GM10847 (cell line): ENCODE data around the gene KEL.

Source experiments
- POLR2A ChIP-seq: IDR thresholded peaks from 2 replicates; pipeline ENCODE4 v1.6.1; 2011; ENCODE audit not compliant: insufficient read length; ENCODE audit errors: extremely low read depth

KEL gene

GRCh38 chr7:142974626-142975025, 12.5 kb upstream of the KEL start:
- no peak for TF ChIP-seq POLR2A

GRCh38 chr7:142969183-142969582, 7.0 kb upstream of the KEL start:
- TF ChIP-seq POLR2A = no peak

- TF ChIP-seq POLR2A = no peak
Measured at GRCh38 chr7:142968229-142968628, 6.1 kb upstream of the KEL start.

GRCh38 chr7:142964502-142965246, 2.5 kb upstream of the KEL start:
- no peak for TF ChIP-seq POLR2A

DNA sequence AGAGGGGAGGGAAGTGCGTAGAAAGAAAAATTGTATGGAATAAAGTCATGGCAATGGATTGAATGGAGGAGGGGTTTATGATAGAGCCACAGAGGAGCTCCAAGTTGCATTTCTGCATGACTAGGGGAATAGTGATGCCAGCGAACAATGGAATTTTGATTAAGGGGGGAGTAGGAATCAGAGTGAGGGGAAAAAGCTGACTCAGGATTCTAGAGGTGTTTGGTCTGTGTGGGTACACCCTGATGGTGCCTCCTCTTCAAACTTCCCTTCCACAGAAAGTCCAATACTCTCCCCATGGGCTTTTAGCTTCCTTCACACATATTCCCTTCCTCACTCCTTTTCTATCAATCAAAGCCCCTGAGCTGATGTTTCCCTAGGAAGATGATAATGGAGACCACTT, 1.8 kb upstream of the KEL start:
- TF ChIP-seq POLR2A = no peak

DNA sequence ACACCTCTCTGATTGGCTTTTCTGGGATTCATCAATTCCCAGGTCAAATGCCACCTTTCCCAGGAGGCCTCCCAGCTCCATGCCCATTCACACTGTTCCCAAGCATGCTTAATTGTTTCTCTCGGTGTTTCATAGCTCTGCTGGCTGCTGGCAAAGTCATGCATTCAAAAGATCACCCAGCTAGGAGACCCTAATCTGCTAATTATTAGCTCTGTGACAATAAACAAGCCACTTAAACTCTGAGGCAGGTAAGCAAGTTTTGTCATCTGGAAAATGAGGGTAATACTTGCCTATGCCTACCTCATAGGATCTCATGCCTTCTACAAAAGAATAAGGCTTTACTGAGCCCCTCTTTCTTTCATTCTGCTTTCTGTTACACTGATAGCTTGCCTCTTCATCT, 828 bp upstream of the KEL start:
- no peak for TF ChIP-seq POLR2A

- TF ChIP-seq POLR2A = no peak
Measured at GRCh38 chr7:142961595-142961972, 579 bp downstream of the KEL start.

- TF ChIP-seq POLR2A = no peak
Measured at GRCh38 chr7:142960955-142961512, 1.1 kb downstream of the KEL start.

GRCh38 chr7:142959202-142959601, 3.0 kb downstream of the KEL start:
- no peak for TF ChIP-seq POLR2A

DNA sequence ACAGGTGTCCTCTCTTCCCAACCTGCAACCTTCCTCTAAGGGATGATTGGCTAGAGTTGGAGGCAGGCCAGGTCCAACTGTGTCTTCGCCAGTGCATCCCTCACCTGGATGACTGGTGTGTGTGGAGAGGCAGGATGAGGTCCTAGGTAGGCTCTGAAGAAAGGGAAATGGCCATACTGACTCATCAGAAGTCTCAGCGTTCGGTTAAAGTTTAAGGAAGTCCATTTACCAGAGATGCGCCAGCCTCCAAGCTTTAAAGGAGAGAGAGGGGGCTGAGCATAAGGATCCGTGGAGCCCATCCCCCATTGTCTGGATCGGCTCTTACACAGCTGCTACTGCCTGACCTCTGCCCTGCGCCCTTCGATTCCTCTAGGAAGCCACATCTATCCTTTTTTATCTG, 4.4 kb downstream of the KEL start:
- TF ChIP-seq POLR2A = no peak

- no peak for TF ChIP-seq POLR2A
Measured at GRCh38 chr7:142956951-142957623, 5.1 kb downstream of the KEL start.

DNA sequence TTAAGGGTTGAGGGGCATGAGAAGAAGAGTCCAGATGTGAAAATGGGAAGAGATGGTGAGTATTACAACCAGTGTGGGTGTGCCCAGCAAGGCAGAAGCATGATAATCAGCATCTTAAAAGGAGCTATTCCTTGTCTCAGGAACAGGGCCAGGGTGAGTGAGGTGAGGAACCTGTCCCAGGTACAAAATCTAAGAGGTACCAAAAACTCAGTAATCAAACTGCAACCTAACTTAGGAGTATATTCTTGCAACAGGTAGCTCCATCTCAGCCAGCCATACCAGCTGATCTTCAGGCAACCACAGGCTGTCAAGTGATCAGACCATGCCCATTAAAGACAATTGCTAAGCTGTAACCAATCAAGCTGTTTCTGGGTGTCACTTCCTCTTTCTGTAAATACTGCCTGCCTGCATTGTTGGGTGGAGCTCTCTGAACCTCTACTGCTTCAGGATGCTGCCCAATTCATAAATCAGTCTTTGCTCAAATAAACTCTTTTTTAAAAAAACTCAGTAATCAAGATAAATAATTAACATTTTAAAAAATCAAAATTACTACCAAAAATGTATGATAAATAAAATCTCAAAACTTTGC, 7.4 kb downstream of the KEL start:
- TF ChIP-seq POLR2A = no peak

- TF ChIP-seq POLR2A = no peak
Measured at GRCh38 chr7:142950235-142950634, 11.9 kb downstream of the KEL start.

DNA sequence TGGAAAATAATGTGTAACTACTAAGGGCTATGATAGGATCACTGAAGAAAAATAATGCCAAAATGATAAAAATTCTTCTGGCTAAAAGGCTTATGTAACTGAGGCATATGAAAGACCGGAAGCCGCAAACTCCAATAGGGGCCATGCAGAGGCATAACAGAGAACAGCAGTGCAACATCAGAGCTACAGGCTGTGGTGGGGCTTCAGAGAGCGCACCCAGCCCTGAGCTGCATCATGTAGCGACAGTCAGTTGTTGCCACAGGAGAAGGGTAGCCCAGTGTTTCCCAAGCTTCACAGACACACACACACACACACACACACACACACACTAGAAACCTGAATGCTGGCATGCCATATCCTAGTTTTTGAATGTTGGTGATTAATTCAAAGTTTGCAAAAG, 13.6 kb downstream of the KEL start:
- TF ChIP-seq POLR2A = no peak

GRCh38 chr7:142945001-142945400, 17.2 kb downstream of the KEL start:
- TF ChIP-seq POLR2A = no peak

GRCh38 chr7:142943706-142944268, 18.4 kb downstream of the KEL start:
- TF ChIP-seq POLR2A = no peak
